Left renal cortex interstitium (tissue), 4 donors: ENCODE results near the gene MADD. TPM values are rescaled to one million over a fixed set of nuclear protein-coding genes. Genes with fewer than 3 reads are reported as not detected.

Experiments
- DNase-seq, 4 donors: peaks; one replicate each; pipeline ENCODE4 v3.0.0-alpha.2; 2013; ENCODE audit warnings: low read depth in 4 of 4, low spot score in 2 of 4, missing footprints in 1 of 4
- polyA plus RNA-seq, 4 donors: library from polyadenylated mRNA; unstranded; fragments of 120-200 nt; gene quantifications; one replicate each; pipeline ENCODE4 v1.2.1, GENCODE V29; 2013; ENCODE audit not compliant: insufficient read length in 4 of 4

Gene MADD
- polyA plus RNA-seq, 4 donors: 35.2 to 60.2 (median 46.6) TPM

DNA sequence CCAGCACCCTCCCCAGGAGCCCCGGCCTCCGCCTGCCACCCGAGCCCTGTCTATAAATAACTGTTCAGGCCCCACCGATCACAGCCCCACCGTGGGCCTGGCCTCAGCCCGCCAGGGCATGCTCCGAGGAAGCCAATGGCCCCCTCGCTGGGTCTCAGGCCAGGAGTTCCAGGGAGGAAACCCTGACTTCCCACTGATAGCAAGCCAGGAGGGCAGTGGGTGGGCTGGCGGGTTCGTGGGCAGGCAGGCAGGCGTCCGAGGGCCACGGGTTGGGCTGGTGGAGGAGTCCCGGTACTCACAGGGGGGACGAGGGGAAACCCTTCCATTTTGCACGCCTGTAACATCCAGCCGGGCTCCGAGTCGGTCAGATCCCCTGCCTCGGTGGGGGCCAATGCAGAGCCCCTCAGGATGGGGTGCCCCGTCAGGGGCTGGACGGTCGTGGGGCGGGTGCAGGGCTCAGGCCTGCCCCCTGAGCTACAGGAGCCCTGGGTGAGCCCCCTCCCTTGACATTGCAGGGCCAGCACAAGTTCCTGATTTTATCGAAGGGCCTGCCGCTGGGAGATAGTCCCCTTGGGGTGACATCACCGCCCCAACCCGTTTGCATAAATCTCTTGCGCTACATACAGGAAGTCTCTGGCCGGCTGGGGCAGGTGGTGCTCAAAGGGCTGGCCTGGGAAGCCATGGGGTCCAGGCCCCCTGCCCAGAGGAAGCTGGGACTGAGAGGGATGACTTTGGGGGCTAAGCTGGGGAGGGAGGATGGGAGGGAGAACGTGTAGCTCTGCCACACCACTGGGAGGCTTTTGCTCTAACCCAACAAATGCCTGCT lies 108.3 kb downstream of the MADD start, which contains the start of gene SPI1:
SPI1 (minus strand) TSS at position 538 of the 826 bp plus-strand sequence; CDS start at position 344, 194 bp downstream.
- DNase-seq: no peak

GRCh38 chr11:47378836-47379170 lies 108.9 kb downstream of the MADD start:
- no peak for DNase-seq

- DNase-seq: no peak
Measured at GRCh38 chr11:47379317-47379716, 109.4 kb downstream of the MADD start.

Other genes starting within 250 kb of the MADD start
- 10 to 100 TPM; 79.5 to 95.9 (median 87.1) TPM for gene ARFGAP2, start 93.3 kb upstream of the MADD start, polyA plus RNA-seq
- gene PACSIN3, start 83.7 kb upstream of the MADD start, polyA plus RNA-seq: 10 to 100 TPM; 31.9 to 39.7 (median 34.5) TPM
- 10 to 100 TPM; 20.2 to 29.5 (median 23.6) TPM for gene DDB2, start 55.2 kb upstream of the MADD start, polyA plus RNA-seq
- gene ACP2, start 21.3 kb upstream of the MADD start, polyA plus RNA-seq: 10 to 100 TPM; 52.2 to 57.9 (median 57.2) TPM
- gene NR1H3, start 12.1 kb upstream of the MADD start, polyA plus RNA-seq: 10 to 100 TPM; 39.5 to 48.7 (median 41.4) TPM
- gene MYBPC3, start 82.6 kb downstream of the MADD start, polyA plus RNA-seq: under 1 TPM in 3 of 4 donors, not detected in 1; 0.05 to 0.14 (median 0.08) TPM
- 1 to 10 TPM; 3.0 to 6.7 (median 4.8) TPM for gene SPI1, start 108.4 kb downstream of the MADD start, polyA plus RNA-seq
- gene SLC39A13, start 138.5 kb downstream of the MADD start, polyA plus RNA-seq: 10 to 100 TPM; 42.7 to 75.5 (median 65.3) TPM
- gene PSMC3, start 156.3 kb downstream of the MADD start, polyA plus RNA-seq: 100 to 1,000 TPM; 126 to 176 (median 155) TPM
- gene RAPSN, start 179.0 kb downstream of the MADD start, polyA plus RNA-seq: under 1 TPM in 3 of 4 donors, not detected in 1; 0.10 to 0.30 (median 0.21) TPM